GM19468 (cell line): ENCODE measurements around the gene MLLT3.
"Not testable (repeated sequence)": the region's sequence is repeated elsewhere in the genome, so short reads cannot be mapped to it uniquely, and the experiment has no call there.

Experiments used
- ATAC-seq: cut with Tn5 transposase; IDR thresholded peaks from one replicate; pipeline ENCODE4 v1.9.1; 2021; ENCODE audit warnings: mild to moderate bottlenecking, moderate library complexity, moderate number of reproducible peaks; ENCODE audit not compliant: unreplicated experiment; ENCODE audit errors: extremely low read depth

The MLLT3 gene

GRCh38 chr9:20601292-20601691 is 21.0 kb downstream of the MLLT3 start:
- ATAC-seq, result no peak

- no peak for ATAC-seq
Observed at GRCh38 chr9:20599195-20599594, 23.1 kb downstream of the MLLT3 start.

DNA sequence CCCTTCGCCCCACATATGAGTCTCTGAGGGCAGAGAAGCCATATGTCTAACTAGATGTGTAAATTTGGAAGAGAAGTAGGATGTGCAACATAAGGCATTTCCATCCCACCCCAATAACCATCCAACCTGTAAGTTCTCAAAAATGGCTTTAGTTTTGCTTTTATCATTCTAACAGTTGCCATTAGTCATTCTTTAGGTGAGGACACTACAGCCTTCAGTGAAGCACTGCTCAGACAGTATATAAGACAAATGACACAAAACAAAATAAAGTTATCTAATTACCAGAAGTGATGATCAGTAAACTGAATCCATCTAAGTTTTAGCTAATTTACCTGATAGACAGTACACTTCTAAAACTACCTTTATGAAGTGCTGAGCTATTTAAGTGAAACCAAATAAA is 23.9 kb downstream of the MLLT3 start:
- no peak for ATAC-seq

DNA sequence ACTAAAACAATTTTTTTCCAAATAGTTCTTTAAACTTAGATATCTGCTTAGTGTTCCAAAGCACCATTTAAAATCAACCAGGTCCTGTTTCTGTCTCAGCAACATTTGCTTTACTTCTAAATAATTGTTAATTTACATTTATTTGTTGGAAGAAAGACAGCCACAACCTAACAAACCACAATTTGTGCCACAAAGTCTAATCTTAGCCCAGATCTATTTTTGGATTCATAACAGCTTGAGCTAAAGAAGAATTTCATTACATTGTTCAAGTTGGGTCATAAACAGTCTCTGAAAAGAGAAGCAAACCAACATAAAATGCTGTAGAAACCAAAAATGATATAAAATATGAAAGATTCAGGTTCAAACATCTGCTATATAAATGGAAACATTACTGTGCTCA is 24.4 kb downstream of the MLLT3 start:
- ATAC-seq, result no peak

GRCh38 chr9:20594608-20595007 is 27.7 kb downstream of the MLLT3 start:
- ATAC-seq, result no peak

DNA sequence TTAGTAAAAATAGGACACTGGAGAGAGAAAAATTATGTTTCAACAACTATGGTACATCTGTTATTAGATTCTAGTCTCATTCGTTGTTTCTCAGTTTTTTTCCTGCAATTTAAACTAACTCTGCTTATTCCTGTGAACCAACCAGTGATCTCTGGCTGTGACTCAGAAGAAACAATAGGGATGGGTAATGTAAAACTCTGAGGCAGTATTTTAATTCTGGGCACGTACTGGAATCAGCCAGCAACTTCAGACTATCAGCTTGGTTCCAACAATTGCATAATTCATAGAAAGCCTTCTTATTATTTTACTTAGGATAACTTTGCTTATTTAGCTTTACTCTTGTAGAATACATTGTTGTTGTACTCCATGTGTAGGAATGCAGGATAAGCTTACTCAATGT is 28.8 kb downstream of the MLLT3 start:
- no peak for ATAC-seq

GRCh38 chr9:20593105-20593504 is 29.2 kb downstream of the MLLT3 start:
- no peak for ATAC-seq

DNA sequence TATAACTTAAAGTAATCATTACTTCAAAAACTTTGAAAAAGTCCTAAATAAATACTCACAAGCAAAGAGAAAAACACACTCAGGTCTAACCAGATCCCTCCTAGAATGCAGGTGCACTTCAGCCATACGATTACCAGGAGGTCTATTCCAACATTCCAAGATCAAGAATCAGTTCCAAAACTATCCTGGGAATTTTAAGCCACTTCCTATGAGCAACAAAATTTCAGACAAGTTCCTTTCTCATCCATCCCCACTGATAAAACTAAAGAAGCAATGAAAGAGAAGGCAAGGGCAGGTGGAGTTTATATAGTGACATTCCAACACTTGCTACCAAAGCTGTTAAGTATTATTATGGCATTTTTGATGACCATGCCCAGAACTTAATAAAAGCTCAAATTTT is 29.6 kb downstream of the MLLT3 start:
- no peak for ATAC-seq

GRCh38 chr9:20591223-20591622 is 31.1 kb downstream of the MLLT3 start:
- no peak for ATAC-seq

DNA sequence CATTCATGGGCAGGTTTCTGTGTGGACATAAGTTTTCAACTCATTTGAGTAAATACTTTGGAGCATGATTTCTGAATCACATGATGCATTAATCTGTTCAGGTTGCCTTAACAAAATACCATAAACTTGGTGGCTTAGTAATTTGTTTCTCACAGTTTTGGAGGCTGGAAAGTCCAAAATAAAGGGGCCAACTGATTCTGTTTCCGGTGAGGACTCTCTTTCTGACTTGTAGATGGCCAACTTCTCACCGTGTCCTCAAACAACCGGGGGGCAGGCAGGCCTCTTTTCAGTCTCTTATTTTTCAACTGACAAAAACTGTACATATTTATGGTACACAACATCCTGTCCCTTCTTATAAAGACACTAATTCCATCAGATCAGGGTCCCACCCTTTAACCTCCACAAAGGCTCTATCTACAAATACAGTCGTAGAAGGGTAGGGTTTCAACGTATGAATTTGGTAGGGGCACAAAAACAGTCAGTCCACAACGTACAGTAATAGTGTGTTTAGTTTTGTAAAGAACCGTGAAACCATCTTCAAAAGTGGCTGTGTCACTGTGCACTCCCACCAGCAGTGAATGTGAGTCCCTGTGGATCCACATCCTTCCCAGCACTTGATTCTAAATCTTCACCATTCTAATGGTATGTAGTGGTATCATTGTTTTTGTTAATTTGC is 37.2 kb downstream of the MLLT3 start:
- ATAC-seq, result no peak

DNA sequence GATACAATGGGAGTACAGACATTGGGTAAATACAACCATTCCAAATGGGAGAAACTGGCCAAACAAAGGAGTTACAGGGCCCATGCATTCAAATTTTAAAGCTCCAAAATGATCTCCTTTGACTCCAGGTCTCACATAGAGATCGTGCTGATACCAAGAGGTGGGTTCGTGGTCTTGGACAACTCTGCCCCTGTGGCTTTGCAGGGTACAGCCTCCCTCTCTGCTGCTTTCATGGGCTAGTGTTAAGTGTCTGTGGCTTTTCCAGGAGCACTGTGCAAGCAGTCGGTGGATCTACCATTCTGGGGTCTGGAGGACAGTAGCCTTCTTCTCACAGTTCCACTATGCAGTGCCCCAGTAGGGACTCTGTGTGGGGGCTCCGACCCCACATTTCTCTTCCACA is 39.2 kb downstream of the MLLT3 start:
- not testable (repeated sequence) for ATAC-seq

DNA sequence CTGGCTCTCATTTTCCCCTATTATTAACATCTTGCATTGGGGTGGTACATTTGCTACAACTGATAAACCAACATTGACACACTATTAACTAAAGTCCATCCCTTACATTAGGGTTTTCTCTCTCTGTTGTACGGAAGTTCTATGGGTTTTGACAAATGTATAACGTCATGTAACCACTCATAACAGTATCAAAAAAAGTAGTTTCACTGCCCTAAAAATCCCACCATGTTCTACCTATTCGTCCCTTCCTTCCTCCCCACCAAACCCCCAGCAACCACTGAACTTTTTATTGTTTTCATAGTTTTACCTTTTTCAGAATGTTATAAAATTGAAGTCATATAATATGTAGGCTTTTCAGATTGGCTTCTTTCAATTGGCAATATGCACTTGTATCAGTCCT is 40.1 kb downstream of the MLLT3 start:
- ATAC-seq, result no peak

GRCh38 chr9:20580673-20581072 is 41.6 kb downstream of the MLLT3 start:
- ATAC-seq, result no peak

DNA sequence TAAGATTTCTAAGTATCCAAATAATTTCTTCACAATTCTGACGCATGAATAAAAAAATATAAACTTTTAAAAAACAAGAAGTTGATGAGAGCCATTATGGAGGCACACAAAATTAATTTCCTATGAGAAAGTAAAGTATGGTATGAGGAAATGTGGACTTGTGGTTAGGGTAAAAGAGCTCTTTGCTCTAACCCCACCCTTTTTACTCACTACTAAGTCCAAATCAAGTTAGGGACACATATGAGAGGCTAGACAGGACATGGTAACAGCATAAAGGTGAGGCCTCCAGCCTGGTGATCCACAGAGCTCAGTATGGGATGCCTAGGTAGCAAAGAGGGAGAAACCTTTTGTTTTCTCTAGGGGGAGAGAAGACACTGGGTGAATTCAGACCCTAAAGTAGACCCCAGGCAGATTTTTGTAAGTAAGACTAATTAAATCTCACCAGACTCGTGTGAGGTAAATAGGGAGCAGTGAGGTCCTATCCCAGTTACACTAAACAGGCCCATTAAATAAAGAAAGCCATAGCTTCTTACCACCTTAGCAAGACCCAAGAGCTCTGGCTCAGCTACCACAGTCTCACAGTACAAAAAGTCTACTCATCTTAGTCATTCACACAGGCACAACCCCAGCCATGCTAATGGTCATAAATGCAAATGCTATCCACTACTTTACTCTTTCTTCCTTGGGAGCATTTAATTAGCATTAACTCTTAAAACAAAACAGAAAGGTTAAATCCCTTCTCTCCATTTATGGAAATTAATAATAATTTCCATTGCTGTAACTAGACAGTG is 42.6 kb downstream of the MLLT3 start:
- ATAC-seq, result no peak

GRCh38 chr9:20573023-20573422 is 49.3 kb downstream of the MLLT3 start:
- ATAC-seq, result no peak

GRCh38 chr9:20570756-20571155 is 51.5 kb downstream of the MLLT3 start:
- no peak for ATAC-seq

- no peak for ATAC-seq
Observed at GRCh38 chr9:20570087-20570486, 52.2 kb downstream of the MLLT3 start.

- ATAC-seq, result no peak
Observed at GRCh38 chr9:20569525-20569924, 52.8 kb downstream of the MLLT3 start.

- no peak for ATAC-seq
Observed at GRCh38 chr9:20568400-20568799, 53.9 kb downstream of the MLLT3 start.

DNA sequence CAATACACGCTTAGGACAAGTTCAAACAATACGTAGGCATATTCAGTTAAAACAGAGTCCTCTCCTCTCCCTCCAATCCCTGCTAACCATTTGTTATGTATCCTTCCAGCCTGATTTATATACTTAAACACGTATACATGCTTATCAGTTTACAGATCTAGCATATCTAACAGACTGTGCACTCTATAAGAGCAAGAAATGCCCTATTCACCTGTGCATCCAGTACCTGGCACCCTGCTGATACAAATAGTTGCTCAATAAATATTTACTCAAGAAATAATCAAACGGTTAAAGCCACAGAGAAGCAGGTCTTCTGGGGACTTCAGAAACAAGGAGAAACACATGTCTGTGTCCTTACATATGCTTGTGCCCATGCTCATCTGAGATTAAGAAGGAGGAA is 55.9 kb downstream of the MLLT3 start:
- no peak for ATAC-seq

- no peak for ATAC-seq
Observed at GRCh38 chr9:20564650-20565049, 57.6 kb downstream of the MLLT3 start.

GRCh38 chr9:20563917-20564316 is 58.4 kb downstream of the MLLT3 start:
- ATAC-seq, result no peak
